GM21576 (cell line): ENCODE results near the gene MEAF6.

ENCODE experiments used
- ATAC-seq: cut with Tn5 transposase; IDR thresholded peaks from one replicate; pipeline ENCODE4 v1.9.1; 2021; ENCODE audit warnings: mild to moderate bottlenecking, moderate library complexity; ENCODE audit not compliant: unreplicated experiment

Gene MEAF6

GRCh38 chr1:37446874-37447273 is 67.7 kb downstream of the MEAF6 start:
- no peak for ATAC-seq

GRCh38 chr1:37442644-37443043 is 71.9 kb downstream of the MEAF6 start:
- no peak for ATAC-seq
